Muscle of arm (tissue), 12 donors: ENCODE results near the gene F3. TPM values are rescaled to one million over a fixed set of nuclear protein-coding genes. Genes with fewer than 3 reads are reported as not detected.

Experiments used
- polyA plus RNA-seq, 12 donors: library from polyadenylated mRNA; unstranded; fragments of 120-200 nt; gene quantifications; one replicate each; pipeline ENCODE4 v1.2.1, GENCODE V29; 2013; ENCODE audit not compliant: insufficient read length in 12 of 12

F3 gene
- polyA plus RNA-seq, 12 donors, result 1.8 to 31.9 (median 3.2) TPM; not detected in 1

Other genes with a start within 250 kb of the F3 start
- gene ABCD3, start 123.4 kb downstream of the F3 start, polyA plus RNA-seq, result 10 to 100 TPM in 11 of 12 donors, not detected in 1; 21.6 to 33.2 (median 29.6) TPM